GM23338 (cell line): ENCODE measurements around the gene THEM5. TPM values are rescaled to one million over a fixed set of nuclear protein-coding genes. Genes with fewer than 3 reads are reported as not detected.

Experiments used
- ATAC-seq: fragments of 200-7000 bp; cut with Tn5 transposase; 3 replicates; pipeline ENCODE4 v1.9.1; 2020
- DNase-seq: peaks from one replicate; pipeline ENCODE4 v3.0.0-alpha.2; 2015; ENCODE audit warnings: low spot score
- H2AFZ ChIP-seq: fragments of 200-600 bp; sonication (generic); 2 replicates; pipeline ENCODE4 v1.8.0; 2016; ENCODE audit warnings: antibody characterized with exemption, mild to moderate bottlenecking, moderate library complexity
- H3F3A ChIP-seq: fragments of 200-600 bp; sonication (generic); replicated peaks from 2 replicates; pipeline ENCODE4 v1.8.0; 2017; ENCODE audit warnings: antibody characterized with exemption, mixed run types, low read depth
- H3K27ac ChIP-seq: fragments of 200-600 bp; sonication (generic); 2 replicates; pipeline ENCODE4 v1.6.1; 2016; ENCODE audit warnings: low read depth
- H3K27me3 ChIP-seq: fragments of 200-600 bp; sonication (generic); 2 replicates; pipeline ENCODE4 v1.8.0; 2016; ENCODE audit warnings: mild to moderate bottlenecking, mixed run types, moderate library complexity; ENCODE audit not compliant: insufficient read depth
- H3K36me3 ChIP-seq: fragments of 200-600 bp; sonication (generic); 2 replicates; pipeline ENCODE4 v1.8.0; 2016; ENCODE audit warnings: mild to moderate bottlenecking; ENCODE audit not compliant: insufficient read depth
- H3K4me1 ChIP-seq: fragments of 200-600 bp; sonication (generic); 2 replicates; pipeline ENCODE4 v1.8.0; 2016; ENCODE audit warnings: mild to moderate bottlenecking, moderate library complexity; ENCODE audit not compliant: insufficient read depth
- H3K4me2 ChIP-seq: fragments of 200-600 bp; sonication (generic); 2 replicates; pipeline ENCODE4 v1.7.1; 2017; ENCODE audit warnings: mixed run types
- H3K4me3 ChIP-seq: fragments of 200-600 bp; sonication (generic); 2 replicates; pipeline ENCODE4 v1.6.1; 2016; ENCODE audit warnings: mixed run types
- H3K79me2 ChIP-seq: fragments of 200-600 bp; sonication (generic); replicated peaks from 2 replicates; pipeline ENCODE4 v1.8.0; 2017; ENCODE audit warnings: mild to moderate bottlenecking; ENCODE audit not compliant: insufficient read depth
- H3K9me2 ChIP-seq: fragments of 200-600 bp; sonication (generic); 2 replicates; pipeline ENCODE4 v1.8.0; 2017; ENCODE audit not compliant: insufficient read depth
- H4K20me1 ChIP-seq: fragments of 200-600 bp; sonication (generic); replicated peaks from 2 replicates; pipeline ENCODE4 v1.8.0; 2017; ENCODE audit warnings: mild to moderate bottlenecking; ENCODE audit not compliant: insufficient read depth
- H3K27ac Mint-ChIP-seq: 2 replicates; pipeline ENCODE4 v1.8.0; 2020; ENCODE audit warnings: inconsistent platforms, mild to moderate bottlenecking, moderate library complexity, mixed read lengths
- H3K27me3 Mint-ChIP-seq: 3 replicates; pipeline ENCODE4 v1.8.0; 2022; ENCODE audit warnings: low read depth, mild to moderate bottlenecking, moderate library complexity, mixed read lengths, inconsistent platforms; ENCODE audit not compliant: insufficient read depth, poor library complexity
- H3K36me3 Mint-ChIP-seq: 3 replicates; pipeline ENCODE4 v1.8.0; 2021; ENCODE audit warnings: low read depth, mild to moderate bottlenecking, inconsistent platforms, moderate library complexity, mixed read lengths
- H3K4me1 Mint-ChIP-seq: 3 replicates; pipeline ENCODE4 v1.8.0; 2020; ENCODE audit warnings: mild to moderate bottlenecking, inconsistent platforms, mixed read lengths
- H3K4me3 Mint-ChIP-seq: 3 replicates; pipeline ENCODE4 v1.8.0; 2021; ENCODE audit warnings: moderate library complexity, mild to moderate bottlenecking, inconsistent platforms, mixed read lengths
- H3K9me3 Mint-ChIP-seq: 3 replicates; pipeline ENCODE4 v1.8.0; 2020; ENCODE audit warnings: moderate library complexity, mild to moderate bottlenecking, inconsistent platforms, mixed read lengths
- CREB1 ChIP-seq: fragments of 250-450 bp; sonication (Bioruptor Pico); IDR thresholded peaks from 2 replicates; pipeline ENCODE4 v1.5.0; 2020; ENCODE audit warnings: low read depth, mild to moderate bottlenecking, moderate library complexity
- CTCF ChIP-seq, 2 experiments: fragments of 200-600 bp in 1 of 2; sonication (generic) in 1 of 2; conservative IDR thresholded peaks; 2 replicates each; pipeline versions ENCODE4 v1.5.1 to v1.6.1; 2016 to 2017; ENCODE audit warnings: antibody characterized with exemption in 2 of 2, low read depth in 2 of 2, mild to moderate bottlenecking in 2 of 2, moderate library complexity in 1 of 2
- EZH2 ChIP-seq: fragments of 200-600 bp; sonication (generic); IDR thresholded peaks from one replicate; pipeline ENCODE4 v1.8.0; 2017; ENCODE audit warnings: antibody characterized with exemption, mild to moderate bottlenecking, low read depth; ENCODE audit not compliant: unreplicated experiment
- EZH2phosphoT487 ChIP-seq: fragments of 200-600 bp; sonication (generic); IDR thresholded peaks from one replicate; pipeline ENCODE4 v1.8.1; 2018; ENCODE audit warnings: antibody characterized with exemption; ENCODE audit not compliant: unreplicated experiment
- JUNB ChIP-seq: IDR thresholded peaks from one replicate; pipeline ENCODE4 v1.6.1; 2016; ENCODE audit warnings: antibody characterized with exemption; ENCODE audit not compliant: unreplicated experiment
- NANOG ChIP-seq: IDR thresholded peaks from 2 replicates; pipeline ENCODE4 v1.6.1; 2016; ENCODE audit warnings: antibody characterized with exemption, borderline replicate concordance
- POLR2AphosphoS5 ChIP-seq: IDR thresholded peaks from 2 replicates; pipeline ENCODE4 v1.6.1; 2016; ENCODE audit warnings: antibody characterized with exemption, low read depth
- STAT1 ChIP-seq: IDR thresholded peaks from one replicate; pipeline ENCODE4 v1.6.1; 2016; ENCODE audit warnings: antibody characterized with exemption; ENCODE audit not compliant: unreplicated experiment
- ZNF114 ChIP-seq: fragments of 250-450 bp; sonication (Bioruptor Pico); IDR thresholded peaks from 2 replicates; pipeline ENCODE4 v1.5.0; 2020; ENCODE audit warnings: mild to moderate bottlenecking, moderate library complexity
- ZNF331 ChIP-seq: fragments of 250-450 bp; sonication (Bioruptor Pico); IDR thresholded peaks from 2 replicates; pipeline ENCODE4 v1.5.0; 2020; ENCODE audit warnings: low read depth, mild to moderate bottlenecking, moderate library complexity
- polyA plus RNA-seq: library from polyadenylated mRNA; unstranded; fragments of >200 nt; fragmentation: Nextera tagmentation; extraction: Ambion mirVana; gene quantifications from 2 replicates; pipeline ENCODE4 v1.2.1, GENCODE V29; 2016
- total RNA-seq: library from RNA; depleted of rRNA; stranded (reverse); fragments of >200 nt; shearing (Covaris generic); gene quantifications from 2 replicates; pipeline ENCODE4 v1.2.3, GENCODE V29; 2014
- TF ChIP-seq, protein P1 (sequence below): fragments of 250-450 bp; sonication (Bioruptor Pico); IDR thresholded peaks from 2 replicates; pipeline ENCODE4 v1.5.0; 2020; ENCODE audit warnings: mild to moderate bottlenecking, moderate library complexity
- TF ChIP-seq, protein P2 (sequence below): IDR thresholded peaks from one replicate; pipeline ENCODE4 v1.6.1; 2018; ENCODE audit warnings: antibody characterized with exemption; ENCODE audit not compliant: unreplicated experiment
- TF ChIP-seq, protein P3 (sequence below): IDR thresholded peaks from 2 replicates; pipeline ENCODE4 v1.6.1; 2016; ENCODE audit warnings: antibody characterized with exemption

Gene THEM5
- total and polyA plus RNA-seq, 2 experiments from 2014 or later = not detected

GRCh38 chr1:151858886-151859665 is 5.6 kb upstream of the THEM5 start:
- H3K4me1 ChIP-seq = peaks cover 5% of the 10 kb centered on the region; the same call in 1 of the 2 replicates
- Mint-ChIP-seq H3K27me3 (peaks cover 67% of the 10 kb centered on the region), H3K9me3 (no peaks in the 10 kb centered on the region; the same call in 2 of the 3 replicates), H3K4me3 (no peak overlapping the region), H3K4me1 (peaks cover 23% of the 10 kb centered on the region), H3K27ac (no peak overlapping the region), H3K36me3 (no peaks in the 10 kb centered on the region)
- H3K27me3 ChIP-seq = peaks cover 69% of the 10 kb centered on the region
- H3K4me3 ChIP-seq = no peak overlapping the region
- H3K36me3 ChIP-seq = no peaks in the 10 kb centered on the region; the same call in 1 of the 2 replicates
- TF ChIP-seq, protein P1, sequence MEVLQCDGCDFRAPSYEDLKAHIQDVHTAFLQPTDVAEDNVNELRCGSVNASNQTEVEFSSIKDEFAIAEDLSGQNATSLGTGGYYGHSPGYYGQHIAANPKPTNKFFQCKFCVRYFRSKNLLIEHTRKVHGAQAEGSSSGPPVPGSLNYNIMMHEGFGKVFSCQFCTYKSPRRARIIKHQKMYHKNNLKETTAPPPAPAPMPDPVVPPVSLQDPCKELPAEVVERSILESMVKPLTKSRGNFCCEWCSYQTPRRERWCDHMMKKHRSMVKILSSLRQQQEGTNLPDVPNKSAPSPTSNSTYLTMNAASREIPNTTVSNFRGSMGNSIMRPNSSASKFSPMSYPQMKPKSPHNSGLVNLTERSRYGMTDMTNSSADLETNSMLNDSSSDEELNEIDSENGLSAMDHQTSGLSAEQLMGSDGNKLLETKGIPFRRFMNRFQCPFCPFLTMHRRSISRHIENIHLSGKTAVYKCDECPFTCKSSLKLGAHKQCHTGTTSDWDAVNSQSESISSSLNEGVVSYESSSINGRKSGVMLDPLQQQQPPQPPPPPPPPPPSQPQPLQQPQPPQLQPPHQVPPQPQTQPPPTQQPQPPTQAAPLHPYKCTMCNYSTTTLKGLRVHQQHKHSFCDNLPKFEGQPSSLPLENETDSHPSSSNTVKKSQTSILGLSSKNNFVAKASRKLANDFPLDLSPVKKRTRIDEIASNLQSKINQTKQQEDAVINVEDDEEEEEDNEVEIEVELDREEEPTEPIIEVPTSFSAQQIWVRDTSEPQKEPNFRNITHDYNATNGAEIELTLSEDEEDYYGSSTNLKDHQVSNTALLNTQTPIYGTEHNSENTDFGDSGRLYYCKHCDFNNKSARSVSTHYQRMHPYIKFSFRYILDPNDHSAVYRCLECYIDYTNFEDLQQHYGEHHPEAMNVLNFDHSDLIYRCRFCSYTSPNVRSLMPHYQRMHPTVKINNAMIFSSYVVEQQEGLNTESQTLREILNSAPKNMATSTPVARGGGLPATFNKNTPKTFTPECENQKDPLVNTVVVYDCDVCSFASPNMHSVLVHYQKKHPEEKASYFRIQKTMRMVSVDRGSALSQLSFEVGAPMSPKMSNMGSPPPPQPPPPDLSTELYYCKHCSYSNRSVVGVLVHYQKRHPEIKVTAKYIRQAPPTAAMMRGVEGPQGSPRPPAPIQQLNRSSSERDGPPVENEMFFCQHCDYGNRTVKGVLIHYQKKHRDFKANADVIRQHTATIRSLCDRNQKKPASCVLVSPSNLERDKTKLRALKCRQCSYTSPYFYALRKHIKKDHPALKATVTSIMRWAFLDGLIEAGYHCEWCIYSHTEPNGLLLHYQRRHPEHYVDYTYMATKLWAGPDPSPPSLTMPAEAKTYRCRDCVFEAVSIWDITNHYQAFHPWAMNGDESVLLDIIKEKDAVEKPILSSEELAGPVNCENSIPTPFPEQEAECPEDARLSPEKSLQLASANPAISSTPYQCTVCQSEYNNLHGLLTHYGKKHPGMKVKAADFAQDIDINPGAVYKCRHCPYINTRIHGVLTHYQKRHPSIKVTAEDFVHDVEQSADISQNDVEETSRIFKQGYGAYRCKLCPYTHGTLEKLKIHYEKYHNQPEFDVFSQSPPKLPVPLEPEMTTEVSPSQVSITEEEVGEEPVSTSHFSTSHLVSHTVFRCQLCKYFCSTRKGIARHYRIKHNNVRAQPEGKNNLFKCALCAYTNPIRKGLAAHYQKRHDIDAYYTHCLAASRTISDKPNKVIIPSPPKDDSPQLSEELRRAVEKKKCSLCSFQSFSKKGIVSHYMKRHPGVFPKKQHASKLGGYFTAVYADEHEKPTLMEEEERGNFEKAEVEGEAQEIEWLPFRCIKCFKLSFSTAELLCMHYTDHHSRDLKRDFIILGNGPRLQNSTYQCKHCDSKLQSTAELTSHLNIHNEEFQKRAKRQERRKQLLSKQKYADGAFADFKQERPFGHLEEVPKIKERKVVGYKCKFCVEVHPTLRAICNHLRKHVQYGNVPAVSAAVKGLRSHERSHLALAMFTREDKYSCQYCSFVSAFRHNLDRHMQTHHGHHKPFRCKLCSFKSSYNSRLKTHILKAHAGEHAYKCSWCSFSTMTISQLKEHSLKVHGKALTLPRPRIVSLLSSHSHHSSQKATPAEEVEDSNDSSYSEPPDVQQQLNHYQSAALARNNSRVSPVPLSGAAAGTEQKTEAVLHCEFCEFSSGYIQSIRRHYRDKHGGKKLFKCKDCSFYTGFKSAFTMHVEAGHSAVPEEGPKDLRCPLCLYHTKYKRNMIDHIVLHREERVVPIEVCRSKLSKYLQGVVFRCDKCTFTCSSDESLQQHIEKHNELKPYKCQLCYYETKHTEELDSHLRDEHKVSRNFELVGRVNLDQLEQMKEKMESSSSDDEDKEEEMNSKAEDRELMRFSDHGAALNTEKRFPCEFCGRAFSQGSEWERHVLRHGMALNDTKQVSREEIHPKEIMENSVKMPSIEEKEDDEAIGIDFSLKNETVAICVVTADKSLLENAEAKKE (CRISPR knock-in tag) = no peak
- TF ChIP-seq ZNF331 (CRISPR knock-in tag) (no peak), ZNF114 (CRISPR knock-in tag) (no peak), EZH2phosphoT487 (no peak), JUNB (no peak), EZH2 (no peak), NANOG (no peak), CREB1 (CRISPR knock-in tag) (no peak), CTCF (conservative IDR thresholded peaks at IDR 0.05; ENCODE audit: low read depth in 2 of 2) (no peak), STAT1 (no peak), POLR2AphosphoS5 (no peak)
- TF ChIP-seq, protein P2, sequence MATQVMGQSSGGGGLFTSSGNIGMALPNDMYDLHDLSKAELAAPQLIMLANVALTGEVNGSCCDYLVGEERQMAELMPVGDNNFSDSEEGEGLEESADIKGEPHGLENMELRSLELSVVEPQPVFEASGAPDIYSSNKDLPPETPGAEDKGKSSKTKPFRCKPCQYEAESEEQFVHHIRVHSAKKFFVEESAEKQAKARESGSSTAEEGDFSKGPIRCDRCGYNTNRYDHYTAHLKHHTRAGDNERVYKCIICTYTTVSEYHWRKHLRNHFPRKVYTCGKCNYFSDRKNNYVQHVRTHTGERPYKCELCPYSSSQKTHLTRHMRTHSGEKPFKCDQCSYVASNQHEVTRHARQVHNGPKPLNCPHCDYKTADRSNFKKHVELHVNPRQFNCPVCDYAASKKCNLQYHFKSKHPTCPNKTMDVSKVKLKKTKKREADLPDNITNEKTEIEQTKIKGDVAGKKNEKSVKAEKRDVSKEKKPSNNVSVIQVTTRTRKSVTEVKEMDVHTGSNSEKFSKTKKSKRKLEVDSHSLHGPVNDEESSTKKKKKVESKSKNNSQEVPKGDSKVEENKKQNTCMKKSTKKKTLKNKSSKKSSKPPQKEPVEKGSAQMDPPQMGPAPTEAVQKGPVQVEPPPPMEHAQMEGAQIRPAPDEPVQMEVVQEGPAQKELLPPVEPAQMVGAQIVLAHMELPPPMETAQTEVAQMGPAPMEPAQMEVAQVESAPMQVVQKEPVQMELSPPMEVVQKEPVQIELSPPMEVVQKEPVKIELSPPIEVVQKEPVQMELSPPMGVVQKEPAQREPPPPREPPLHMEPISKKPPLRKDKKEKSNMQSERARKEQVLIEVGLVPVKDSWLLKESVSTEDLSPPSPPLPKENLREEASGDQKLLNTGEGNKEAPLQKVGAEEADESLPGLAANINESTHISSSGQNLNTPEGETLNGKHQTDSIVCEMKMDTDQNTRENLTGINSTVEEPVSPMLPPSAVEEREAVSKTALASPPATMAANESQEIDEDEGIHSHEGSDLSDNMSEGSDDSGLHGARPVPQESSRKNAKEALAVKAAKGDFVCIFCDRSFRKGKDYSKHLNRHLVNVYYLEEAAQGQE = no peak
- TF ChIP-seq, protein P3, sequence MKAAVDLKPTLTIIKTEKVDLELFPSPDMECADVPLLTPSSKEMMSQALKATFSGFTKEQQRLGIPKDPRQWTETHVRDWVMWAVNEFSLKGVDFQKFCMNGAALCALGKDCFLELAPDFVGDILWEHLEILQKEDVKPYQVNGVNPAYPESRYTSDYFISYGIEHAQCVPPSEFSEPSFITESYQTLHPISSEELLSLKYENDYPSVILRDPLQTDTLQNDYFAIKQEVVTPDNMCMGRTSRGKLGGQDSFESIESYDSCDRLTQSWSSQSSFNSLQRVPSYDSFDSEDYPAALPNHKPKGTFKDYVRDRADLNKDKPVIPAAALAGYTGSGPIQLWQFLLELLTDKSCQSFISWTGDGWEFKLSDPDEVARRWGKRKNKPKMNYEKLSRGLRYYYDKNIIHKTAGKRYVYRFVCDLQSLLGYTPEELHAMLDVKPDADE = no peak
- DNase-seq (no peak), ATAC-seq (no peak)
- no peaks in the 10 kb centered on the region for H3F3A ChIP-seq
- no peak overlapping the region for H2AFZ ChIP-seq
- no peaks in the 10 kb centered on the region for H3K9me2 ChIP-seq
- H3K79me2 ChIP-seq = no peaks in the 10 kb centered on the region
- H3K4me2 ChIP-seq = no peak overlapping the region
- H3K27ac ChIP-seq = no peak overlapping the region
- no peaks in the 10 kb centered on the region; the same call in 1 of the 2 replicates for H4K20me1 ChIP-seq
